AG09309 (cell line): ENCODE data around the gene ANTXRL.
"Not testable (repeated sequence)": the region's sequence is repeated elsewhere in the genome, so short reads cannot be mapped to it uniquely, and the experiment has no call there.

ENCODE experiments used
- DNase-seq: peaks from one replicate; pipeline ENCODE4 v3.0.0-alpha.2; 2010; ENCODE audit warnings: low read depth
- H3K4me3 ChIP-seq: 2 replicates; pipeline ENCODE4 v1.5.1; 2011; ENCODE audit warnings: mild to moderate bottlenecking, low read depth, low read length, moderate library complexity; ENCODE audit not compliant: control insufficient read depth
- TF ChIP-seq, protein P1 (sequence below): IDR thresholded peaks from 2 replicates; pipeline ENCODE4 v1.5.1; 2011; ENCODE audit warnings: mild to moderate bottlenecking, low read depth, low read length, inconsistent platforms; ENCODE audit not compliant: insufficient read depth, control insufficient read depth; ENCODE audit errors: missing control alignments

Gene ANTXRL

DNA sequence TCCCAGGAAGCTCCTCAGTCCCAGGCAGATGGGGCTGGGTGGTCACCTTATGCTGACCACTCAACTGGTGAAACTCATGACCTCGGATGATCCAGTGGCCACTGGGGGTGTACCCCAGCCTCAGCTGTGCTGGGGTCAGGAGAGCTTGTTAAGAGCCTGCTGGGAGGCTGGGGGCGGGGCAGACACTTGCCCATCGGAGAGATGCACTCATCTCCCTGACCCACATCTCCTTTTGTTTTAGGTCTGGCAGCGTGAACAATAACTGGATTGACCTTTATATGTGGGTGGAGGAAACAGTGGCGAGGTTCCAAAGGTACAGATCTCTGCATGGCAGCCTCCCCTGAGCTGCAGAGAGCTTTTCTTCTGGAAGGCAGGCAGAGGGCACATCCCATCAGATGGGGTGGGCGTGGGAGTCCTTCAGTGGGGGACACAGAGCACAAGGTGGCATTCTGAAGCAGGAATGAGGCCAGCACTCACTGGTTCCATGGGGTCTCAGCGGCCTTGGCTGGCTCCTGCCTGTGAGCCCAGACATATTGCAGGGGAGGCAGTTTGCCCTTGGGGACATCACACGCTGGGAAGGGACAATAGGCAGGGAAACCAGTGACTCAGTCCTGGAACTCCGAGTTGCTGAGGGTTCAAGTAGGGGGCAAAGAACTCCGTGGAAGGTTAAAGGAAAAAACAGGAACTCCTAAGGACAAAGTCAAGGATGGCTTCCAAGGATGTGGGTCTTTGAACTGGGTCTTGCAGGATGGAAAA, 5.2 kb downstream of the ANTXRL start:
- TF ChIP-seq, protein P1, sequence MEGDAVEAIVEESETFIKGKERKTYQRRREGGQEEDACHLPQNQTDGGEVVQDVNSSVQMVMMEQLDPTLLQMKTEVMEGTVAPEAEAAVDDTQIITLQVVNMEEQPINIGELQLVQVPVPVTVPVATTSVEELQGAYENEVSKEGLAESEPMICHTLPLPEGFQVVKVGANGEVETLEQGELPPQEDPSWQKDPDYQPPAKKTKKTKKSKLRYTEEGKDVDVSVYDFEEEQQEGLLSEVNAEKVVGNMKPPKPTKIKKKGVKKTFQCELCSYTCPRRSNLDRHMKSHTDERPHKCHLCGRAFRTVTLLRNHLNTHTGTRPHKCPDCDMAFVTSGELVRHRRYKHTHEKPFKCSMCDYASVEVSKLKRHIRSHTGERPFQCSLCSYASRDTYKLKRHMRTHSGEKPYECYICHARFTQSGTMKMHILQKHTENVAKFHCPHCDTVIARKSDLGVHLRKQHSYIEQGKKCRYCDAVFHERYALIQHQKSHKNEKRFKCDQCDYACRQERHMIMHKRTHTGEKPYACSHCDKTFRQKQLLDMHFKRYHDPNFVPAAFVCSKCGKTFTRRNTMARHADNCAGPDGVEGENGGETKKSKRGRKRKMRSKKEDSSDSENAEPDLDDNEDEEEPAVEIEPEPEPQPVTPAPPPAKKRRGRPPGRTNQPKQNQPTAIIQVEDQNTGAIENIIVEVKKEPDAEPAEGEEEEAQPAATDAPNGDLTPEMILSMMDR = no peak
- DNase-seq = no peak
- H3K4me3 ChIP-seq = no peak overlapping the region

DNA sequence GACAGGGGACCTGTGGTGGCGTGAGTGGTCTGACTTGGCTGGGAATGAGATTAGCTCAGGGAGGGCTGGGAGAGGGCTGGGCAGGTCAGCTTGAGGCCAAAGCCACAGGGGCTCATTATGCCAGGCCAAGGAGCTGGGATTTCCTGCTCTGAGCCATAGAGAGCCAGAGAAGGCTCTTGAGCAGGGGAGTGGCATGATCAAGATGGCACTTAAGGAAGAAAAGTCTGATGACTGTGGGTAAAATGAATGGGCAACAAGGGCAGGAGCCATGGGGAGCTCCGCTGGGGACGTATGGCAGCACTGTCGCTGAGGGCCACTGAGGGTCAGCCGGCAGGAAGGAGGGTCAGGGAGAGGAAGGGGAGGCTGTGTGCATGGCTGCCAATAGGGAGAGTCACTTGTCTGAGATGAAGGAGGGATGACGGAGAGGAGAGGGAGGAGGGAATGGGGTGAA, 5.8 kb downstream of the ANTXRL start:
- TF ChIP-seq, protein P1 = no peak
- DNase-seq = no peak
- no peak overlapping the region for H3K4me3 ChIP-seq

DNA sequence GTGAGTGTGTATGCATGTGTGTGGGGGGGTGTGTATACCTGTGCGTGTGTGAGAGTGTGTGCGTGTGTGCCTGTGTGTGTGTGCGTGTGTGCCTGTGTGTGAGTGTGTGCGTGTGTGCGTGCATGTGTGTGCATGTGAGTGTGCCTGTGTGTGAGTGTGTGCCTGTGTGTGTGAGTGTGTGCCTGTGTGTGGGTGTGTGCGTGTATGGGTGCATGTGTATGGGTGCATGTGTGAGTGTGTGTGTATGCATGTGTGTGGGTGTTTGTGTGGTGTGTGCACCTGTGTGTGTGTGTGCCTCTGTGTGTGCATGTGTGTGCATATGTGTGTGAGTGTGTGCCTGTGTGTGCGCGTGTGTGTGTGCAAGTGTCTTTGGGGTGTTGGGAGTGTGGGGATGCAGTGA, 6.4 kb downstream of the ANTXRL start:
- TF ChIP-seq, protein P1 = no peak
- DNase-seq = no peak
- no peak overlapping the region for H3K4me3 ChIP-seq

DNA sequence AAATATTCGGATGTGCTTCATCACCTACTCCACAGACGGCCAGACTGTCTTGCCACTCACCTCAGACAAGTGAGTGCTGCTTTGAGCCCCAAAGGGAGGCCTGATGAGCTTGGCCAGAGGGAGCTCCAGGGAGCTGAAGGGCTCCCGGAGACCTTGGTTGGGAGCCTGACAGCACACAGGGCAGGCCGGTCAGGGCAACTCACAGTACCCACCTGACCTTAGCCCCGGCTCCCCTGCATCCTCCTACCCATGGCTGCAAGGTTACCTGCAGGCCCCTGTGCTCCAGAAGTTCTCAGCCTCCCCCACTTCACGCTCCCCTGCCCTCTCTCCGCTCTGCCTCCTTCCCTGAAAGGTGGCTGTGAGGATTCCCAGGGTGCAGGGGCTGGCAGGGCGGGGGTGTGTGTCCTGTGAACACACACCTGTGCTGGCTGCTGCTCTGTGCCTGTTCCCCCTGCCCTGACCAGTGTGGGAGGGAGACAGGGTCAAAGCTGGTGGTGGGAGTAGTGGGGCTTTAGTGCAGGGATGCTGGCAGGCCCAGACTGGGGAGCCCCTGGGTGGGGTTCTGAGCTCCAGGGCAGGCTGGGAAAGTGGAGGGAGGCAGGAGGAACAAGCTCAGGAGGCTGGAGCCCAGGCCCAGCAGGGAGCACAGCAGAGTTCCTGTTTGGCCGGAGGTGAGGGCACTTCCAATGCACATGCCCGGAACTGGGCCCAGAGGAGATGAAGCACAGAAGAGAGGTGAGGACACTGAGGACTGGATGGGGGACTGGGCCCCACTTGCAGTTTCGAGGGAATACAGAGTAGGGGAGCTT, 7.2 kb downstream of the ANTXRL start:
- TF ChIP-seq, protein P1 = no peak
- no peak overlapping the region for H3K4me3 ChIP-seq
- DNase-seq = no peak

DNA sequence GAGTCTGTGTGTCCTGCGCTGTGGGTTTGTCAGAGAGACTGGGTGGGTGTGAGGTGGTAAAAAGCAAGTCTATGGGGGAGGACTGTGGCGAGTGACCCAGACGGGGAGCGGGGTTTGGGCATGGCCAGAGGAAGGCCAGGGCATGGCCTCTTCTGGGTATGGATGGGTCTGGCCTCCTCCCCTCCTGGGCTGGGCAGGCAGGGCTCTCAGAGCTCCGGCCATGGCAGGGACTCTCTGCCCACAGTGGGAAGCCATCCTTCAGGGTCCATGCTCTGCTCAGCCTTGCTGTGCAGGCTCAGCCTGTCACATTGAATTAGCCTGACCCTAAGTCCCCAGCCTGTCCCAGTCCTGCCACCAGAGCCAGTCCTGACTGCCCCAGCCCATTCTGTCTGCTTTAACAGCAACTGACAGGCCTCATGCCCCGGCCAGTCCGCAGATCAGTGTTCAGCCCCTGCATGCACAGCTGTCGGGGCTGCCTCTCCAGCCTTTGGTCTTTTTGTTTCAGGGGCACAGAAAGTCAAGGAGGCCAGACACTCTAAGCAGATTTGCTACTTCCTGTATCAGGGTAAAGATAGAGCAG, 7.9 kb downstream of the ANTXRL start:
- H3K4me3 ChIP-seq = no peak overlapping the region
- TF ChIP-seq, protein P1 = no peak
- no peak for DNase-seq

DNA sequence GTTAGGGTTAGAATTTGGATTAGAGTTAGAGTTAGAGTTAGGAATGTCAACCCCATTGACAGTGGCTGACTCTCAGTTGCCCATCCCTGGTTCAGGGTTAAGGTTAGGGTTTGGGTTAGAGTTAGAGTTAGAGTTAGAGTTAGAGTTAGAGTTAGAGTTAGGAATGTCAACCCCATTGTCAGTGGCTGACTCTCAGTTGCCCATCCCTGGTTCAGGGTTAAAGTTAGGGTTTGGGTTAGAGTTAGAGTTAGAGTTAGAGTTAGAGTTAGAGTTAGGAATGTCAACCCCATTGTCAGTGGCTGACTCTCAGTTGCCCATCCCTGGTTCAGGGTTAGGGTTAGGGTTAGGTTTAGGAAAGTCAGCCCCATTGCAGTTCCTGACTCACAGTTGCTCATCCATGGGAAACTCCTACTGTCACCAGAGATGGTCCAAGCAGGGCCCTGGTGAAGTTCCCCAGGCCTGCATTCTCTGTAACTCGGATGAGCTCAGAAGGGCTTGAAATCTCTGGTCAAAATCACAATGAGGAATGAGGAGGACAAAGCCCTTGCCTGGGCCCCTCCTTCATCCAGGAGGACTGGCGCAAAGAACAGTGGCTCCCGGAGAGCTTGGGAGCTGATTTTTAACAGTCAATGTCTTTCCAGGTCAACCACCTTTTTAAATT, 8.7 kb downstream of the ANTXRL start:
- DNase-seq, H3K4me3 ChIP-seq: not testable (repeated sequence)

DNA sequence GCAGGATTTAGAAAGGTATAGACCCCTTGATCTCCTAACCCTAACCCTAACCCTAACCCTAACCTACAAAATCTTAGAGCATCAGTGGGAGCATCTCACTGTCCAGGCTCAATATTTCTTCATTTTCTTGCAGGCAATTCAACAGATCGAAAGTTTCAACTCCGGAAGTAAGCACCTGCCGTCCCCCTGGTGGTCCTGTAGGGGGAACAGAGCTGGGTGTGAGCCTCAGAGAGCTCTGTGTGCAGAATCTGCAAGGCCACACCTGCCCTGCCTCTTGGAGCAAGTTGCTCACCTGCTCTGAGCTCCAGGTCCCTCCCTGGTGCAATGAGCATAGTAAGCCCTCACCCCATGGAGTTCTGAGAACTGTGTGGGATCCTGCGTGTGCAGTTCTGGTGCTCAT, 9.3 kb downstream of the ANTXRL start:
- DNase-seq, H3K4me3 ChIP-seq: not testable (repeated sequence)
